Activated CD4-positive, alpha-beta T cell treated with anti-CD3 and anti-CD28 coated beads, Interleukin-2, amount 10 ng/mL, durations not matched to agents 24 days and 14 days (primary cell): ENCODE measurements around the gene ADAMTSL2. TPM values are rescaled to one million over a fixed set of nuclear protein-coding genes. Genes with fewer than 3 reads are reported as not detected.

Experiments
- DNase-seq: peaks from one replicate; pipeline ENCODE4 v3.0.0; 2022
- H3K27ac Mint-ChIP-seq: one replicate; pipeline ENCODE4 v1.8.0; 2022; ENCODE audit warnings: mild to moderate bottlenecking, mixed read lengths
- H3K27me3 Mint-ChIP-seq: one replicate; pipeline ENCODE4 v1.8.0; 2022; ENCODE audit warnings: mixed read lengths
- H3K36me3 Mint-ChIP-seq: one replicate; pipeline ENCODE4 v1.8.0; 2022; ENCODE audit warnings: low read depth, mild to moderate bottlenecking, mixed read lengths
- H3K4me1 Mint-ChIP-seq: one replicate; pipeline ENCODE4 v1.8.0; 2021; ENCODE audit warnings: mixed read lengths
- H3K4me3 Mint-ChIP-seq: one replicate; pipeline ENCODE4 v1.8.0; 2022; ENCODE audit warnings: mild to moderate bottlenecking, moderate library complexity, mixed read lengths
- H3K9me3 Mint-ChIP-seq: one replicate; pipeline ENCODE4 v1.8.0; 2021; ENCODE audit warnings: mixed read lengths
- intact Hi-C: fragments of 100-400 bp; cut with micrococcal nuclease; formaldehyde crosslinking; loops from one replicate; pipeline ENCODE4 v1.15.1; 2023
- total RNA-seq: library from RNA; stranded (reverse); gene quantifications from 2 replicates; pipeline ENCODE4 v1.2.3, GENCODE V29; 2022

Gene ADAMTSL2
- total RNA-seq, 1 donor from 2014 or later, result not detected

DNA sequence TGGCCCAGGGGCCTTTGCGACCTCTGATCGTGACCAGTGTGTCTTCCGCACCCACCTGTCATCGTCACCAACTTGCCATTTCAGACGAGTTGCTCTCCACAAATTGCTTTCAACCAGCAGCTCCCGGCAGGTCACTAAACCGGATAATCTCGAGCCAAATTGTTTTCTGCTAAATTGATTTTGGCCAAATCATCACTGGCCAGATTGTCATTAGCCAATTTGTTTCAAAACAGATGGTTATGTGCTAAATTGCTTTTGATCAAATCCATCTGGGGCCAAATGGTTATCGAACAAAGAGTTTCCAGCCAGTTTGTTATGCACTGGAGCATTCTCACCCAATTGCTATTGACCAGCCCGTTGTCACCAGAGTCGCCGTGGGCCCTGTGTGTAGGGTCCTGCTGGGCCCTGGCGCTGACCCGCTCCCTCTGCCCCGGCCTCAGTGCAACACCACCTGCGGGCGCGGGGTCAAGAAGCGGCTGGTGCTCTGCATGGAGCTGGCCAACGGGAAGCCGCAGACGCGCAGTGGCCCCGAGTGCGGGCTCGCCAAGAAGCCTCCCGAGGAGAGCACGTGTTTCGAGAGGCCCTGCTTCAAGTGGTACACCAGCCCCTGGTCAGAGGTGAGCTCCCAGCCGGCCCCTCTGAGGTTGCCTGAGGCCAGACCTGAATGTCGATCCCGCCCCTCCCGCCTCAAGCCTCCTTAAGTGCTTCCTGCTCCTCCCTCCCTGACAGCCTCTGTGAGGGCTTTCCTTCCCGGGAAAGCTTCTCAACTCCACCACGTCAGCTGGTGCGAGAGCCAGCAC lies 35.6 kb downstream of the ADAMTSL2 start:
- no peaks in the 10 kb centered on the region for H3K4me1 Mint-ChIP-seq
- no peak overlapping the region for H3K4me3 Mint-ChIP-seq
- intact Hi-C loops, result no loop called here
- no peak overlapping the region for H3K27ac Mint-ChIP-seq
- no peaks in the 10 kb centered on the region for H3K9me3 Mint-ChIP-seq
- H3K27me3 Mint-ChIP-seq, result no peaks in the 10 kb centered on the region
- H3K36me3 Mint-ChIP-seq, result no peaks in the 10 kb centered on the region
- DNase-seq, result no peak

DNA sequence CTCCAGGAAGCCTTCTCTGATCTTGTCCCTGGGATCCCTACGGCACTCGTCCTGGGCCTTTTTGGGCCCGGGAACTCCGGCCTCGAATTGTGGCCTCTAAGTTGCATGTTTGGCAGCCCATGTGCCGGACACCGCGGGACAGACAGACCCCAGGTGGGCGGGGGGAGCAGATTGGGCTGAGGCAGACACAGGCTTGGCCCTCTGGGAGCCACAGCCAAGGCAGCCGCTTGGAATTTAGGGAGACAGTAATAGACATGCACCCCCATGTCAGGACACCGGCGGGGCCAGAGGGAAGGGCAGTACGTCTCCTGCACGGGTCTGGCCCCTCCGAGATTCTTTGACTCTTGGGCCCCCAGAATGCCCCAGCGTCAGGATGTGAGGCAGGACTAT lies 36.2 kb downstream of the ADAMTSL2 start:
- Mint-ChIP-seq H3K27me3 (no peaks in the 10 kb centered on the region), H3K27ac (no peak overlapping the region), H3K9me3 (no peaks in the 10 kb centered on the region), H3K4me3 (no peak overlapping the region), H3K36me3 (no peaks in the 10 kb centered on the region), H3K4me1 (no peaks in the 10 kb centered on the region)
- intact Hi-C loops, result no loop called here
- DNase-seq, result no peak

DNA sequence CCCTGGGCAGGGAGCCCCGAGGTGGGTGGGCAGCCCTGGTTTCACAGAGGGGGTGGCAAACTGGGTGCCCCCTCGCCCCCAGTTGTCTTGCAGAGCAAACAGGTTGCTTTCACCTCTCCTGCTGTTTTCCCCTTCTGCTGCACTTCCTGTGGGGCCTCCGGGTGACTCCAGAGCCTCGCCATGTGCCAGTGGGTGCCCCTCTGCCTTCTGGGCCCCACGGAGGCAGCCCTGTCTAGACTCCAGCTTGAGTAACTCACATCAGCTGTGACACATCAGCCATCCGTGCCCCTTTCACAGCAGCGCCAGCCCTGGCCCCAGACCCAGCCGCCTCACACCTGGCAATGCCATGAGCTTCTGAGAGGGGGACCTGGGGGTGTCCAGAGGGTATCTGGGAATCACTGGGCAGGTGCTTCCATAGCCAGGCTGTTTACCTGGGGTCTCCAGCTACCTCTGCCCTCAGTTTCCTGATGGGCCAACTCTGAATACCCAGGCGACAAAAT lies 36.9 kb downstream of the ADAMTSL2 start:
- H3K4me3 Mint-ChIP-seq, result no peak overlapping the region
- H3K9me3 Mint-ChIP-seq, result no peaks in the 10 kb centered on the region
- intact Hi-C loops, result no loop called here
- H3K36me3 Mint-ChIP-seq, result no peaks in the 10 kb centered on the region
- no peaks in the 10 kb centered on the region for H3K4me1 Mint-ChIP-seq
- H3K27ac Mint-ChIP-seq, result no peak overlapping the region
- no peak for DNase-seq
- H3K27me3 Mint-ChIP-seq, result no peaks in the 10 kb centered on the region

DNA sequence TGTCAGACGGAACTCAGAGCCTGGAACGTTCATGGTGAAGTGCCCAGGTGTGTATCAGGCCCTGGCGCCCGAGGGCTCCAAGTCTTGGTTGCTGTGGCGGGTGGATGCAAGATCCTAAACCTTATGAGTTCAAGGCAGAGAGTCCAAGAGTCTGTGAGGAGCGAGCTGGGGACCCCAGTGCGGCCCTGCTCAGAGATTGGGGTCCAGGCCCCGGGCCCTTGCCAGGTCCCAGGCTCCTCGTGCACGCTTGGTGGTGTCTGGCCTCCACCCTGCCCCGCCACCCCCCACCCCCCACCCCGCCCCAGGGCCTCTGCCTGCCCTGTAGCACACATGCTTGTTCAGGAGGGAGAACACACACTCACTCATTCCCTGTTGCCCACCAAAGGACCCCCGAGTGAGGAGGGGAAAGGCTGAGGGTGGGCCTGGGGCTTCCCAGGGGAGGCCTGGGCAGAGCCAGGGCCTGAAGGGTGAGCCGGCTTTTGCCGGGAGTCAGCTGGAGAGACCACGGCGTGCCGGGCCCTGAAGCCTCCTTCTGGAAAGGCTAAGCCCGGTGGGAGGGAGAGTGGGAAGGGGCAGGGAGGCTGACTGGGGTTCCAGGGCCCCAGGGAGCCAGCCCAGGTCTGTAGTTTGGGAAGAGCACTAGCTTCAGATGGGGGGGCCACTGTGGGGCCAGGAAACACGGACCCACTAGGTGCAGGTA lies 37.5 kb downstream of the ADAMTSL2 start:
- no peak for DNase-seq
- peaks cover 2% of the 10 kb centered on the region for H3K27me3 Mint-ChIP-seq
- no peaks in the 10 kb centered on the region for H3K4me1 Mint-ChIP-seq
- H3K27ac Mint-ChIP-seq, result no peak overlapping the region
- H3K36me3 Mint-ChIP-seq, result no peaks in the 10 kb centered on the region
- intact Hi-C loops, result no loop called here
- H3K4me3 Mint-ChIP-seq, result no peak overlapping the region
- H3K9me3 Mint-ChIP-seq, result no peaks in the 10 kb centered on the region

- intact Hi-C loops, result no loop called here
- H3K9me3 Mint-ChIP-seq, result no peaks in the 10 kb centered on the region
Observed at GRCh38 chr9:133572821-133573361, 38.4 kb downstream of the ADAMTSL2 start.

GRCh38 chr9:133573791-133574515 lies 39.4 kb downstream of the ADAMTSL2 start:
- H3K4me1 Mint-ChIP-seq, result no peaks in the 10 kb centered on the region

More at GRCh38 chr9:133572821-133573361, 38.4 kb downstream of the ADAMTSL2 start:
- H3K27ac Mint-ChIP-seq, result no peak overlapping the region
- peaks cover 2% of the 10 kb centered on the region for H3K27me3 Mint-ChIP-seq
- no peaks in the 10 kb centered on the region for H3K36me3 Mint-ChIP-seq
- DNase-seq, result no peak
- no peak overlapping the region for H3K4me3 Mint-ChIP-seq
- H3K4me1 Mint-ChIP-seq, result no peaks in the 10 kb centered on the region

GRCh38 chr9:133574771-133575170 lies 40.3 kb downstream of the ADAMTSL2 start:
- H3K4me3 Mint-ChIP-seq, result no peak overlapping the region
- peaks cover 5% of the 10 kb centered on the region for H3K27me3 Mint-ChIP-seq
- H3K27ac Mint-ChIP-seq, result no peak overlapping the region
- H3K9me3 Mint-ChIP-seq, result no peaks in the 10 kb centered on the region
- no peaks in the 10 kb centered on the region for H3K4me1 Mint-ChIP-seq
- DNase-seq, result no peak
- H3K36me3 Mint-ChIP-seq, result no peaks in the 10 kb centered on the region
- intact Hi-C loops, result no loop called here

More at GRCh38 chr9:133573791-133574515, 39.4 kb downstream of the ADAMTSL2 start:
- Mint-ChIP-seq H3K27me3 (peaks cover 2% of the 10 kb centered on the region), H3K9me3 (no peaks in the 10 kb centered on the region), H3K27ac (no peak overlapping the region), H3K4me3 (no peak overlapping the region), H3K36me3 (no peaks in the 10 kb centered on the region)
- DNase-seq, result no peak
- intact Hi-C loops, result no loop called here

- Mint-ChIP-seq H3K4me1 (no peaks in the 10 kb centered on the region), H3K27ac (no peak overlapping the region), H3K27me3 (peaks cover 7% of the 10 kb centered on the region), H3K4me3 (no peak overlapping the region), H3K36me3 (no peaks in the 10 kb centered on the region), H3K9me3 (no peaks in the 10 kb centered on the region)
- no peak for DNase-seq
- intact Hi-C loops, result no loop called here
Observed at GRCh38 chr9:133575186-133576030, 40.9 kb downstream of the ADAMTSL2 start.

DNA sequence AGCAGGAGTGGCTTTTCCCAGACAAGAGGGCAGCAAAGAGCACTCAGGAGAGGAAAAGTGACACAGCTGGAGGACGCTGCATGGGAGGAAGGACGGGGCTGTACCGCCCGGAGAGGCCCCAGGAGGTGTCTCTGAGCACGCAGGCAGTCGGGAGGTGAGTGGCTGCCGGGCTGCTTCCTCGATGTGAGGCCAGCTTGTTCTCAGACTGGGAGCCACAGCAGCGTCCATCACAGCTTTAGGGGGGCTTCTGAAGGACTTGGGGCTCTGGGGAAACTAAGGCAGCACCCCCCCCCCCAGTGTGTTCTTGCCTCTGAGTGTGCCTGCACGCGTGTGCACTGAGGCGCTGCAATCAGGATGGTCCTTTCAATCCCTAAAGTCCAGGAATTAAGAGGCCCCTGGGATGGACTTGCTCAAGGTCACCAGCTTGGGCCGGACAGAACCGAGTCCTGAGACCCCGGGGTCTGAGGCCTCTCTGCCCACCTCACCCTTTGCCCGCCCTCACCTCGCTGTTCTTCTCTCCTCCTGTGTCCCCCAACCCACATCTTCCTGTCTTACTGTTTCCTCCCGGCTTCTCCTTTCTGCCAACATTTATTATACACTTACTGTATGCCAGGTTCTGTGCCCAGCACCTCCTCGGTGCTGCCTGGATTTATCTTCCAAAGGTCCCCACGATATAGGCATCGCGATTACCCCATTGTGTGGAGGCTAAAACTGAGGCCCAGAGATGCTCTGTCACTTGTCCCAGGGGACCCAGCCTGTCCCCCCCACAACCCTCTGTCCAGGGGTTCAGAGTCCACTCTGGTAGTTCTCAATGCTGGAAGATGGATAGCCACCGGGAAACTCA lies 41.7 kb downstream of the ADAMTSL2 start:
- H3K4me1 Mint-ChIP-seq, result no peaks in the 10 kb centered on the region
- no peaks in the 10 kb centered on the region for H3K9me3 Mint-ChIP-seq
- no peak overlapping the region for H3K4me3 Mint-ChIP-seq
- DNase-seq, result no peak
- H3K27ac Mint-ChIP-seq, result no peak overlapping the region
- H3K36me3 Mint-ChIP-seq, result no peaks in the 10 kb centered on the region
- peaks cover 9% of the 10 kb centered on the region for H3K27me3 Mint-ChIP-seq
- intact Hi-C loops, result no loop called here

DNA sequence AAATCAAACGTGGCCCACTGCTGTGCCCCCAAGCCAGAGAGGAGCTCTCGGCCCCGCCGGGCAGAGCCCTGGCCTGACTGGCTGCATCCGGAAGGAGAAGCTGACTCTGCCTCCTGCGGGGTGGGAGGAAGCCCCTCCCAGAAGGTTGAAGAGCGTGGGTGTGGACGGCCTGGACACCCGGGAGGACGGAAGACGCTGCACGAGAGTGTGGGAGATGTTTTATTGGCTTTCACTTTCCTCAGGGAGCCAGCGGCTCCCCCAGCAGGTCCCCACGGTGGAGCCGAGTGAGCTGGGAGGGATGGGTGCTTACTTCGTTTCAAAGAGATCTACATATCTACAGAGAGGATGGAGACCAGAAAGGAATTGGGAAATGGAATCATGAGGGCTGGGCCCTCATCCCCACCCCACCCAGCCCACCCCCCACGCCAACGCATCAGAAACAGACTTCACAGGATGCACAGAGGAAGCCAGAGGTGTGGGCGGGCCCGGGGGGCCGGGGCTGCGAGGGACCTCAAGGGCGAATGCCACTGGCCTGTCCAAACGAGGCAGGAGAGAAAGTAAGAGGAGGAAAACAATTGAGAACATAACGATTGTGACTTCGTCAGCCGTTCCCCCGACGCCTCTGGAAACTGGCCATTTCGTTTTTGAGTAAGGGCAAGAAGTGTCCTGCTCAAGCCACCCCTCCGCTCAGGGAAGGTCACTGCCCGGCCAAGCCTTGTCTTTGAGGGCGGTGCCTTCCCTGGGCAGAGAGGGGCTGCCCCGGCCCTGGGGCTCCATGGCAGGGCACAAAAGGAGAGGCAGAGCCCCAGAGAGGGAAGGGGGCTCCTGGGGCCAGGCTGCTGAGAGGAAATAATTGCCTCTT lies 42.6 kb downstream of the ADAMTSL2 start:
- Mint-ChIP-seq H3K27ac (no peak overlapping the region), H3K27me3 (peaks cover 9% of the 10 kb centered on the region), H3K9me3 (no peaks in the 10 kb centered on the region), H3K4me3 (no peak overlapping the region), H3K36me3 (no peaks in the 10 kb centered on the region), H3K4me1 (no peaks in the 10 kb centered on the region)
- no peak for DNase-seq
- intact Hi-C loops, result no loop called here

- no peak overlapping the region for H3K4me3 Mint-ChIP-seq
- no peak overlapping the region for H3K27ac Mint-ChIP-seq
- intact Hi-C loops, result no loop called here
- no peaks in the 10 kb centered on the region for H3K9me3 Mint-ChIP-seq
- DNase-seq, result no peak
- H3K27me3 Mint-ChIP-seq, result peaks cover 9% of the 10 kb centered on the region
- no peaks in the 10 kb centered on the region for H3K36me3 Mint-ChIP-seq
- no peaks in the 10 kb centered on the region for H3K4me1 Mint-ChIP-seq
Observed at GRCh38 chr9:133577737-133578112, 43.2 kb downstream of the ADAMTSL2 start.
